Endothelial cell of umbilical vein (primary cell): ENCODE measurements around the gene SUPT20HL1. TPM values are rescaled to one million over a fixed set of nuclear protein-coding genes. Genes with fewer than 3 reads are reported as not detected.

Source experiments
- BruUV-seq: library from RNA; stranded (reverse); fragments of 400-500 nt; replicated peaks from 2 replicates; lab custom pipeline; 2021; lab: Mats Ljungman, UMichigan
- CTCF ChIA-PET: fragments of 300-600, 350-600 bp; sonication (Branson Sonifier 250); formaldehyde crosslinking; loops from one replicate; lab custom pipeline; 2021; ENCODE audit warnings: antibody characterized with exemption, inconsistent platforms; lab: Charles Lee
- POLR2A ChIA-PET: fragments of 300-600, 350-600 bp; sonication (Branson Sonifier 250); formaldehyde crosslinking; loops from one replicate; lab custom pipeline; 2021; ENCODE audit warnings: antibody characterized with exemption, inconsistent platforms; lab: Charles Lee
- DNase-seq: peaks from one replicate; pipeline ENCODE4 v3.0.0-alpha.2; 2011; ENCODE audit warnings: low read depth, low spot score
- FAIRE-seq: peaks from 2 replicates; lab custom pipeline; 2011; peaks lifted over from hg19 to GRCh38; lab: Jason Lieb, UNC
- H2AFZ ChIP-seq: 2 replicates; pipeline ENCODE4 v1.6.0; 2012; ENCODE audit warnings: low read depth, low read length, control low read depth, inconsistent platforms
- H3K27ac ChIP-seq: 2 replicates; pipeline ENCODE4 v1.5.1; 2011; ENCODE audit warnings: low read depth, mild to moderate bottlenecking, control low read depth, low read length, moderate library complexity; ENCODE audit not compliant: insufficient read depth
- H3K27me3 ChIP-seq, 2 experiments: 2 replicates each; pipeline versions ENCODE4 v1.6.0 to v1.6.1; 2011; ENCODE audit warnings: low read length in 2 of 2, mixed read lengths in 1 of 2; ENCODE audit not compliant: control insufficient read depth in 2 of 2, insufficient read depth in 2 of 2
- H3K36me3 ChIP-seq, 2 experiments: 2 replicates in 1 of 2; 3 replicates in 1 of 2; pipeline ENCODE4 v1.5.1; 2011; ENCODE audit warnings: low read length in 2 of 2, mild to moderate bottlenecking in 1 of 2, moderate library complexity in 1 of 2; ENCODE audit not compliant: control insufficient read depth in 2 of 2, insufficient read depth in 2 of 2; ENCODE audit errors: extremely low read depth in 1 of 2
- H3K4me1 ChIP-seq: 3 replicates; pipeline ENCODE4 v1.5.1; 2011; ENCODE audit warnings: mild to moderate bottlenecking, low read length; ENCODE audit not compliant: control insufficient read depth, insufficient read depth; ENCODE audit errors: extremely low read depth
- H3K4me2 ChIP-seq: 2 replicates; pipeline ENCODE4 v1.6.1; 2011; ENCODE audit warnings: low read length, control low read depth, mixed read lengths; ENCODE audit not compliant: insufficient read depth
- H3K4me3 ChIP-seq, 3 experiments: fragments of 200-600 bp in 1 of 3; sonication (generic), shearing (Covaris generic) in 1 of 3; replicated peaks in 1 of 3; 2 replicates each; pipeline ENCODE4 v1.5.1; 2011 to 2016; ENCODE audit warnings: control low read depth in 3 of 3, low read length in 3 of 3, mild to moderate bottlenecking in 2 of 3, inconsistent platforms in 1 of 3, low read depth in 1 of 3, moderate library complexity in 1 of 3; ENCODE audit not compliant: insufficient read depth in 1 of 3
- H3K79me2 ChIP-seq: 2 replicates; pipeline ENCODE4 v1.6.0; 2012; ENCODE audit warnings: low read length, inconsistent platforms; ENCODE audit not compliant: control insufficient read depth, insufficient read depth
- H3K9ac ChIP-seq: replicated peaks from 2 replicates; pipeline ENCODE3; 2011; ENCODE audit warnings: low read length, control low read depth; ENCODE audit not compliant: insufficient read depth; ENCODE audit errors: extremely low read depth
- H3K9me1 ChIP-seq: replicated peaks from 3 replicates; pipeline ENCODE4 v1.6.0; 2011; ENCODE audit warnings: mild to moderate bottlenecking, low read length; ENCODE audit not compliant: control insufficient read depth, insufficient read depth; ENCODE audit errors: extremely low read depth
- H3K9me3 ChIP-seq: replicated peaks from 2 replicates; pipeline ENCODE4 v1.5.1; 2012; ENCODE audit warnings: low read length, inconsistent platforms; ENCODE audit not compliant: control insufficient read depth, insufficient read depth
- H4K20me1 ChIP-seq: replicated peaks from 2 replicates; pipeline ENCODE3; 2011; ENCODE audit warnings: mild to moderate bottlenecking, low read length; ENCODE audit not compliant: control insufficient read depth, insufficient read depth; ENCODE audit errors: extremely low read depth
- JUN ChIP-seq: IDR thresholded peaks from 2 replicates; pipeline ENCODE4 v1.6.1; 2011; ENCODE audit warnings: borderline replicate concordance, low read depth; ENCODE audit not compliant: insufficient read length, insufficient read depth
- POLR2A ChIP-seq: IDR thresholded peaks from 2 replicates; pipeline ENCODE4 v1.6.1; 2012; ENCODE audit warnings: low read depth, mild to moderate bottlenecking, control low read depth, low read length
- dilution Hi-C: fragments of 300-500 bp; cut with MboI; formaldehyde crosslinking; loops from one replicate; pipeline ENCODE4 v1.15.0; 2019; ENCODE audit warnings: low sequenced_read_pairs; ENCODE audit not compliant: extremely low pct_ligation_motif_present
- intact Hi-C: fragments of 100-400 bp; cut with micrococcal nuclease; formaldehyde crosslinking; loops from one replicate; pipeline ENCODE4 v1.10.0; 2022
- polyA plus RNA-seq, 4 experiments: library from polyadenylated mRNA; depleted of rRNA in 3 of 4; stranded (reverse) in 3 of 4; unstranded in 1 of 4; fragments of >200 nt; gene quantifications; 2 replicates each; pipeline versions ENCODE4 v1.2.1 to v1.2.3, GENCODE V29; 2011 to 2012; ENCODE audit warnings: missing spikeins in 1 of 4
- total RNA-seq: library from RNA; stranded (reverse); gene quantifications from 2 replicates; pipeline ENCODE4 v1.2.3, GENCODE V29; 2021

SUPT20HL1 gene
- total and polyA plus RNA-seq, 2 donors (not counting 3 experiments of a cell fraction or from before 2014, with no cell fraction given), result not detected

GRCh38 chrX:24391843-24392242 lies 31.4 kb downstream of the SUPT20HL1 start:
- no peak for DNase-seq
- Histone ChIP-seq H3K27ac (no peak overlapping the region), H3K79me2 (no peaks in the 10 kb centered on the region), H3K4me1 (no peaks in the 10 kb centered on the region), H3K9ac (no peak overlapping the region), H3K9me3 (no peaks in the 10 kb centered on the region), H4K20me1 (no peaks in the 10 kb centered on the region), H3K27me3 (peaks cover 3 to 5% of the 10 kb centered on the region in 2 experiments), H3K4me3 (no peak overlapping the region), H3K4me2 (no peak overlapping the region), H3K36me3 (no peaks in the 10 kb centered on the region), H2AFZ (no peak overlapping the region), H3K9me1 (no peaks in the 10 kb centered on the region)
- no TSS peak for BruUV-seq
- no peak for TF ChIP-seq JUN
- intact Hi-C loops (loop anchor here (10.0 kb wide), 1 partner anchor 253 kb away; the partner anchor contains the start of gene PCYT1B), dilution Hi-C loops (no loop called here)
- ChIA-PET POLR2A (no interaction called here), CTCF (interaction anchor here (0.8 to 2.0 kb wide), 4 partner anchors 21 to 132 kb away, joined by 3 to 8 read pairs (median 5); no protein-coding TSS in a partner anchor)
- FAIRE-seq, result no peak

- H4K20me1 ChIP-seq, result no peaks in the 10 kb centered on the region
- CTCF ChIA-PET, result interaction anchor here (2.0 to 6.7 kb wide), 3 partner anchors 105 to 133 kb away, joined by 8 to 142 read pairs (median 23); no protein-coding TSS in a partner anchor
- no peak overlapping the region for H3K9ac ChIP-seq
- no peaks in the 10 kb centered on the region for H3K36me3 ChIP-seq
- intact Hi-C loops, result loop anchor here (10.0 kb wide), 1 partner anchor 252 kb away; the partner anchor contains the start of gene PCYT1B
- no peak overlapping the region for H3K4me3 ChIP-seq
- no peak overlapping the region for H3K4me2 ChIP-seq
- POLR2A ChIA-PET, result no interaction called here
- H3K79me2 ChIP-seq, result no peaks in the 10 kb centered on the region
- no peaks in the 10 kb centered on the region for H3K9me1 ChIP-seq
- DNase-seq (no peak), FAIRE-seq (no peak)
- no peaks in the 10 kb centered on the region for H3K4me1 ChIP-seq
- TF ChIP-seq JUN, result no peak
- TF ChIP-seq POLR2A, result no peak
- H2AFZ ChIP-seq, result no peak overlapping the region
- H3K27me3 ChIP-seq, result peaks cover 3 to 4% of the 10 kb centered on the region in 2 experiments
- no peaks in the 10 kb centered on the region for H3K9me3 ChIP-seq
- no TSS peak for BruUV-seq
- dilution Hi-C loops, result no loop called here
- H3K27ac ChIP-seq, result no peak overlapping the region
These were observed 32.3 kb downstream of the SUPT20HL1 start for GRCh38 chrX:24392709-24393108.
